SK-N-SH (cell line): Measurements from ENCODE around the gene TBX4.

Experiments
- CHD2 ChIP-seq: fragments of 150-350 bp; IDR thresholded peaks from 2 replicates; pipeline ENCODE4 v1.6.1; 2018; ENCODE audit warnings: low read length; ENCODE audit not compliant: partially characterized antibody
- EP300 ChIP-seq, 2 experiments: IDR thresholded peaks; 2 replicates each; pipeline versions ENCODE4 v1.4.0 to v1.6.1; 2012; ENCODE audit warnings: borderline replicate concordance in 1 of 2, low read depth in 1 of 2, low read length in 1 of 2
- EZH2phosphoT487 ChIP-seq: fragments of 200-600 bp; sonication (generic); IDR thresholded peaks from 2 replicates; pipeline ENCODE4 v1.6.1; 2017; ENCODE audit warnings: low read depth, mixed run types, mild to moderate bottlenecking, antibody characterized with exemption, moderate library complexity, borderline replicate concordance
- GABPA ChIP-seq: IDR thresholded peaks from 2 replicates; pipeline ENCODE4 v1.4.0; 2012; ENCODE audit warnings: low read depth, mild to moderate bottlenecking
- NFIC ChIP-seq: IDR thresholded peaks from 2 replicates; pipeline ENCODE4 v1.4.0; 2012; ENCODE audit warnings: borderline replicate concordance
- POLR2AphosphoS5 ChIP-seq: IDR thresholded peaks from 2 replicates; pipeline ENCODE4 v1.6.1; 2012; ENCODE audit warnings: low read depth, low read length
- SIN3A ChIP-seq: IDR thresholded peaks from 2 replicates; pipeline ENCODE4 v1.6.1; 2012; ENCODE audit warnings: low read depth, mild to moderate bottlenecking, low read length, moderate library complexity, borderline replicate concordance
- SMC3 ChIP-seq: IDR thresholded peaks from 2 replicates; pipeline ENCODE4 v1.6.1; 2012; ENCODE audit warnings: low read depth, low read length, improper control_type of control experiment
- TAF1 ChIP-seq: IDR thresholded peaks from 2 replicates; pipeline ENCODE4 v1.6.1; 2012; ENCODE audit warnings: low read depth, mild to moderate bottlenecking, low read length, moderate library complexity, borderline replicate concordance
- YY1 ChIP-seq: IDR thresholded peaks from 2 replicates; pipeline ENCODE4 v1.4.0; 2012; ENCODE audit warnings: low read depth, mild to moderate bottlenecking
- TF ChIP-seq, protein P1 (sequence below): fragments of 200-600 bp; sonication (generic); IDR thresholded peaks from 2 replicates; pipeline ENCODE4 v1.6.1; 2017; ENCODE audit warnings: antibody characterized with exemption, mild to moderate bottlenecking, moderate library complexity
- TF ChIP-seq, protein P2 (sequence below): IDR thresholded peaks from 2 replicates; pipeline ENCODE4 v1.4.0; 2012; ENCODE audit warnings: low read depth
- TF ChIP-seq, protein P3 (sequence below): IDR thresholded peaks from 2 replicates; pipeline ENCODE4 v1.6.1; 2012; ENCODE audit warnings: mild to moderate bottlenecking, low read depth, low read length, moderate library complexity

DNA sequence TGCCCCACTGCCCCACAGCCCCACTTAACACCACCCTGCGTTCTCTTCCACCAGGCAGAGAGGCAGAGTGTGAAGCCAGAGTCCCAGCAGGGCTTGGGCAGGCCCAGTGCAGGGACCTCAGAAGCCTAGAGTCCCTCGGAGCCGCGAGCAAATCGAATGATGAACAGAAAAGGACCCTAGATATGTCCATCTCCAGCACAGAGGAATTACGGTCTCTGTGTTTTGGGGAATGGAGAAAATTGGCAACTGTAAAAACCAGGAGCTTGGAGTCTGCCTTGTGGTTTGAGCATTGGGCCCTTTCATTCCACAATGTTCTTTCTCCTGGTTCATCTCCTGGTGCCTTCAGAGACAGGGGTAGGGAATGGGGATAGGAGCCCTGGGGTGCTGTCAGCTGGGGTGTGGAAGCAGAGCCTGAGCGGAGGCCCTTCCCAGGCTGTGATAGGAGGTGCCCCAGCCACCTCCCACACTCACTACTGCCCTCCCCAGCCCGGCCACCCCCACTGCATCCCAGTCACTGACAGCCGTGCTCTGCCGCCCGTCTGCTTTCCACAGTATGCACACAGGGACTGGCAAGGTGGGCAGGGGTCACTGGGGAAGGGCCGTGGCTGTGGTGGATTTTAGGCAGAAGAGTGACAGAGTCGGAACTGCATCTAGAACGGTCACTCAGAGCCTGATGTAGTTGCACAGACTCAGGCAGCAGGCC, 26.7 kb downstream of the TBX4 start:
- TF ChIP-seq EP300 (IDR thresholded peaks at IDR 0.05; ENCODE audit: borderline replicate concordance in 1 of 2, low read depth in 1 of 2, low read length in 1 of 2) = no peak
- TF ChIP-seq, protein P1, sequence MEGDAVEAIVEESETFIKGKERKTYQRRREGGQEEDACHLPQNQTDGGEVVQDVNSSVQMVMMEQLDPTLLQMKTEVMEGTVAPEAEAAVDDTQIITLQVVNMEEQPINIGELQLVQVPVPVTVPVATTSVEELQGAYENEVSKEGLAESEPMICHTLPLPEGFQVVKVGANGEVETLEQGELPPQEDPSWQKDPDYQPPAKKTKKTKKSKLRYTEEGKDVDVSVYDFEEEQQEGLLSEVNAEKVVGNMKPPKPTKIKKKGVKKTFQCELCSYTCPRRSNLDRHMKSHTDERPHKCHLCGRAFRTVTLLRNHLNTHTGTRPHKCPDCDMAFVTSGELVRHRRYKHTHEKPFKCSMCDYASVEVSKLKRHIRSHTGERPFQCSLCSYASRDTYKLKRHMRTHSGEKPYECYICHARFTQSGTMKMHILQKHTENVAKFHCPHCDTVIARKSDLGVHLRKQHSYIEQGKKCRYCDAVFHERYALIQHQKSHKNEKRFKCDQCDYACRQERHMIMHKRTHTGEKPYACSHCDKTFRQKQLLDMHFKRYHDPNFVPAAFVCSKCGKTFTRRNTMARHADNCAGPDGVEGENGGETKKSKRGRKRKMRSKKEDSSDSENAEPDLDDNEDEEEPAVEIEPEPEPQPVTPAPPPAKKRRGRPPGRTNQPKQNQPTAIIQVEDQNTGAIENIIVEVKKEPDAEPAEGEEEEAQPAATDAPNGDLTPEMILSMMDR = no peak
- no peak for TF ChIP-seq SMC3
- no peak for TF ChIP-seq EZH2phosphoT487
- TF ChIP-seq, protein P2, sequence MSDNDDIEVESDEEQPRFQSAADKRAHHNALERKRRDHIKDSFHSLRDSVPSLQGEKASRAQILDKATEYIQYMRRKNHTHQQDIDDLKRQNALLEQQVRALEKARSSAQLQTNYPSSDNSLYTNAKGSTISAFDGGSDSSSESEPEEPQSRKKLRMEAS = no peak
- TF ChIP-seq POLR2AphosphoS5 = no peak
- TF ChIP-seq SIN3A = no peak
- TF ChIP-seq NFIC = no peak
- no peak for TF ChIP-seq TAF1
- no peak for TF ChIP-seq CHD2
- no peak for TF ChIP-seq GABPA
- TF ChIP-seq, protein P3, sequence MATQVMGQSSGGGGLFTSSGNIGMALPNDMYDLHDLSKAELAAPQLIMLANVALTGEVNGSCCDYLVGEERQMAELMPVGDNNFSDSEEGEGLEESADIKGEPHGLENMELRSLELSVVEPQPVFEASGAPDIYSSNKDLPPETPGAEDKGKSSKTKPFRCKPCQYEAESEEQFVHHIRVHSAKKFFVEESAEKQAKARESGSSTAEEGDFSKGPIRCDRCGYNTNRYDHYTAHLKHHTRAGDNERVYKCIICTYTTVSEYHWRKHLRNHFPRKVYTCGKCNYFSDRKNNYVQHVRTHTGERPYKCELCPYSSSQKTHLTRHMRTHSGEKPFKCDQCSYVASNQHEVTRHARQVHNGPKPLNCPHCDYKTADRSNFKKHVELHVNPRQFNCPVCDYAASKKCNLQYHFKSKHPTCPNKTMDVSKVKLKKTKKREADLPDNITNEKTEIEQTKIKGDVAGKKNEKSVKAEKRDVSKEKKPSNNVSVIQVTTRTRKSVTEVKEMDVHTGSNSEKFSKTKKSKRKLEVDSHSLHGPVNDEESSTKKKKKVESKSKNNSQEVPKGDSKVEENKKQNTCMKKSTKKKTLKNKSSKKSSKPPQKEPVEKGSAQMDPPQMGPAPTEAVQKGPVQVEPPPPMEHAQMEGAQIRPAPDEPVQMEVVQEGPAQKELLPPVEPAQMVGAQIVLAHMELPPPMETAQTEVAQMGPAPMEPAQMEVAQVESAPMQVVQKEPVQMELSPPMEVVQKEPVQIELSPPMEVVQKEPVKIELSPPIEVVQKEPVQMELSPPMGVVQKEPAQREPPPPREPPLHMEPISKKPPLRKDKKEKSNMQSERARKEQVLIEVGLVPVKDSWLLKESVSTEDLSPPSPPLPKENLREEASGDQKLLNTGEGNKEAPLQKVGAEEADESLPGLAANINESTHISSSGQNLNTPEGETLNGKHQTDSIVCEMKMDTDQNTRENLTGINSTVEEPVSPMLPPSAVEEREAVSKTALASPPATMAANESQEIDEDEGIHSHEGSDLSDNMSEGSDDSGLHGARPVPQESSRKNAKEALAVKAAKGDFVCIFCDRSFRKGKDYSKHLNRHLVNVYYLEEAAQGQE = no peak
- no peak for TF ChIP-seq YY1
